ENCODE measurements around the gene TOM1.

GRCh38 chr22:35314161-35314942 lies 14.7 kb downstream of the TOM1 start:
- no peak for TF ChIP-seq POLR2A (IDR thresholded peaks at IDR 0.05)
- TF ChIP-seq CTCF (IDR thresholded peaks at IDR 0.05): no peak
